Measurements from ENCODE around the gene LILRA2.

LILRA2 gene

GRCh38 chr19:54609356-54609791 is 35.8 kb downstream of the LILRA2 start:
- TF ChIP-seq, protein P1, sequence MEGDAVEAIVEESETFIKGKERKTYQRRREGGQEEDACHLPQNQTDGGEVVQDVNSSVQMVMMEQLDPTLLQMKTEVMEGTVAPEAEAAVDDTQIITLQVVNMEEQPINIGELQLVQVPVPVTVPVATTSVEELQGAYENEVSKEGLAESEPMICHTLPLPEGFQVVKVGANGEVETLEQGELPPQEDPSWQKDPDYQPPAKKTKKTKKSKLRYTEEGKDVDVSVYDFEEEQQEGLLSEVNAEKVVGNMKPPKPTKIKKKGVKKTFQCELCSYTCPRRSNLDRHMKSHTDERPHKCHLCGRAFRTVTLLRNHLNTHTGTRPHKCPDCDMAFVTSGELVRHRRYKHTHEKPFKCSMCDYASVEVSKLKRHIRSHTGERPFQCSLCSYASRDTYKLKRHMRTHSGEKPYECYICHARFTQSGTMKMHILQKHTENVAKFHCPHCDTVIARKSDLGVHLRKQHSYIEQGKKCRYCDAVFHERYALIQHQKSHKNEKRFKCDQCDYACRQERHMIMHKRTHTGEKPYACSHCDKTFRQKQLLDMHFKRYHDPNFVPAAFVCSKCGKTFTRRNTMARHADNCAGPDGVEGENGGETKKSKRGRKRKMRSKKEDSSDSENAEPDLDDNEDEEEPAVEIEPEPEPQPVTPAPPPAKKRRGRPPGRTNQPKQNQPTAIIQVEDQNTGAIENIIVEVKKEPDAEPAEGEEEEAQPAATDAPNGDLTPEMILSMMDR (IDR thresholded peaks at IDR 0.05): no peak
- no peaks in the 10 kb centered on the region for H3K27me3 ChIP-seq
- H3K4me1 ChIP-seq: no peaks in the 10 kb centered on the region
- H3K4me3 ChIP-seq: no peak overlapping the region
- intact Hi-C loops (cut with DNase I; ENCODE audit: low total_unique reads): no loop called here
- no peaks in the 10 kb centered on the region for H3K36me3 ChIP-seq
- H3K9me3 ChIP-seq: peaks cover 0 to 8% (median 3%) of the 10 kb centered on the region in 3 donors
- no peak overlapping the region for H3K27ac ChIP-seq
- DNase-seq: no peak

DNA sequence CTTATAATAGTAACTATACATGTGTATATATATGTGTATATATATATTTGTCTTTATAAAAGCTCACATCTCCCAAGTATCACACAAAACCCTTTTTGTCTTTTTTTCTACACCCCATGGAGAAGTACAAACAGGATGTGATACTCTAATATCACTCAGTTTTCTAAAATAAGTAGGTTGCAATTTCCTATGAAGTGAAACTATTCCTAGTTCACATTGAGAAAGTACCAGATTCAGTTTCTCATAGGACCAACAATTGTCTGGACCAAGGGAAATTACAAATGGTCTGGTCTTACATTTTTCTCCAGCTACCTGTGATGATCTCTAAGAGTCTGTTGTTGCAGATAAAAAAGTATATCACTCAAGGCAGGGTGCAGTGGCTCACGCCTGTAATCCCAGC is 38.8 kb downstream of the LILRA2 start:
- intact Hi-C loops (cut with DNase I; ENCODE audit: low total_unique reads): no loop called here
- H3K4me3 ChIP-seq: no peak overlapping the region
- no peaks in the 10 kb centered on the region for H3K9me3 ChIP-seq
- H3K27me3 ChIP-seq: no peaks in the 10 kb centered on the region
- no peaks in the 10 kb centered on the region for H3K4me1 ChIP-seq
- no peaks in the 10 kb centered on the region for H3K36me3 ChIP-seq
- TF ChIP-seq, protein P1 (IDR thresholded peaks at IDR 0.05): no peak
- H3K27ac ChIP-seq: no peak overlapping the region
- no peak for DNase-seq

DNA sequence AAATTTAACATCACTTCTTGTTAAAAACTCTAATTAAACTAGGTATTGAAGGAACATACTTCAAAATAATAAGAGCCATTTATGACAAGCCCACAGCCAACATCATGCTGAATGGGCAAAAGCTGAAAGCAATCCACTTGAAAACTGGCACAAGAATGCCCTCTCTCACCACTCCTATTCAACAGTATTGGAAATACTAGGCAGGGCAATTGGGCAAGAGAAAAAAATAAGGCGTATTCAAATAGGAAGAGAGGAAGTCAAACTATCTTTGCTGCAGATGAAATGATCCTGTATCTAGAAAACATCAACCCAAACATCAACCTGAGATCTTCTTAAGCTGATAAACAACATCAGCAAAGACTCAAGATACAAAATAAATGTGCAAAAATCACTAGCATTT is 41.1 kb downstream of the LILRA2 start:
- H3K36me3 ChIP-seq: no peaks in the 10 kb centered on the region
- TF ChIP-seq, protein P1 (IDR thresholded peaks at IDR 0.05): no peak
- intact Hi-C loops (cut with DNase I; ENCODE audit: low total_unique reads): no loop called here
- no peak overlapping the region for H3K4me3 ChIP-seq
- no peak for DNase-seq
- no peaks in the 10 kb centered on the region for H3K27me3 ChIP-seq
- no peak overlapping the region for H3K27ac ChIP-seq
- no peaks in the 10 kb centered on the region for H3K4me1 ChIP-seq
- H3K9me3 ChIP-seq: no peaks in the 10 kb centered on the region

- TF ChIP-seq, protein P1 (IDR thresholded peaks at IDR 0.05): no peak
- no peak for DNase-seq
- Histone ChIP-seq H3K27me3 (no peaks in the 10 kb centered on the region), H3K27ac (no peak overlapping the region), H3K9me3 (no peaks in the 10 kb centered on the region), H3K4me1 (no peaks in the 10 kb centered on the region), H3K4me3 (no peak overlapping the region), H3K36me3 (no peaks in the 10 kb centered on the region)
- intact Hi-C loops (cut with DNase I; ENCODE audit: low total_unique reads): no loop called here
Observed at GRCh38 chr19:54616057-54616456, 42.5 kb downstream of the LILRA2 start.

DNA sequence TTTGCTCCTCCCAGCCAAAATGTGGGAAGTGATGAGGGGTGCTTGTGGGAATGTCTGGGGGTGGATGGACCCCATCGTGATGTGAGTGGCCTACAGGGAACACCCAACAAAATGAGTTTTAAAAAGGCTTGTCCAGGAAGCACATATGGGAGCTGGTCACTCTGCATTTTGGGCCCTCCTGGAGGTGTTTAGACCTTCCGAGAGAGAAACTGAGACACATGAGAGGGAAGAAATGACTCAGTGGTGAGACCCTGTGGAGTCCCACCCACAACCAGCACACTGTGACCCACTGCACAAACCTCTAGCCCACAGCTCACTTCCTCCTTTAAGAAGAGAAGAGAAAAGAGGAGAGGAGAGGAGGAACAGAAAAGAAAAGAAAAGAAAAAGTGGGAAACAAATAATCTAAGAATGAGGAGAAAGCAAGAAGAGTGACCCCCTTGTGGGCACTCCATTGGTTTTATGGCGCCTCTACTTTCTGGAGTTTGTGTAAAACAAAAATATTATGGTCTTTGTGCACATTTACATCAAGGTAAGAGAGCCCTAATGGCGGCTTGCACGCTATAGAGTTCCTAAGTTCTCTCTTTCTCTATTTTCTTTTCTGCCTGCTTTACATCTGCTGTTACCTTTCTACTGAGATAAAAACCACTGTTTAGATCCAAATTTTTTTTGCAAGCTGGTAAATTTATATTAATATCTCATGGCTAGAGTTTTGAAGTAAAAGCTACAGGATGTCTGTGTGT is 43.4 kb downstream of the LILRA2 start:
- intact Hi-C loops (cut with DNase I; ENCODE audit: low total_unique reads): no loop called here
- TF ChIP-seq, protein P1 (IDR thresholded peaks at IDR 0.05): no peak
- H3K27ac ChIP-seq: no peak overlapping the region

More for the DNA sequence above, 43.4 kb downstream of the LILRA2 start:
- H3K4me3 ChIP-seq: no peak overlapping the region
- DNase-seq: no peak
- no peaks in the 10 kb centered on the region for H3K9me3 ChIP-seq
- H3K36me3 ChIP-seq: no peaks in the 10 kb centered on the region
- no peaks in the 10 kb centered on the region for H3K4me1 ChIP-seq
- H3K27me3 ChIP-seq: no peaks in the 10 kb centered on the region

Measured in tibial artery (tissue), 4 donors.